GM12878 (cell line): Measurements from ENCODE around the gene PREX1. TPM values are rescaled to one million over a fixed set of nuclear protein-coding genes. Genes with fewer than 3 reads are reported as not detected.

ENCODE experiments used
- ATAC-seq: fragments of 200-7000 bp; cut with Tn5 transposase; 3 replicates; pipeline ENCODE4 v1.9.1; 2020; ENCODE audit warnings: mild to moderate bottlenecking, moderate library complexity
- BruUV-seq: library from RNA; stranded (reverse); fragments of 400-500 nt; replicated peaks from 2 replicates; lab custom pipeline; 2021; lab: Mats Ljungman, UMichigan
- CTCF ChIA-PET: fragments of 300-600 bp; sonication (Branson Sonifier 250); formaldehyde crosslinking; extraction: SDS; loops from one replicate; lab custom pipeline; 2021; ENCODE audit warnings: inconsistent platforms; lab: Yijun Ruan, JAX
- POLR2A ChIA-PET: fragments of 350-600 bp; formaldehyde crosslinking; extraction: SDS; loops from one replicate; lab custom pipeline; 2021; ENCODE audit warnings: inconsistent platforms; lab: Charles Lee
- RAD21 ChIA-PET: fragments of 300-600 bp; sonication (Branson Sonifier 250); formaldehyde crosslinking; loops from one replicate; lab custom pipeline; 2023; ENCODE audit warnings: antibody characterized with exemption; ENCODE audit not compliant: unreplicated experiment; lab: Charles Lee
- SMC1A ChIA-PET: fragments of 300-600 bp; sonication (Branson Sonifier 250); formaldehyde crosslinking; loops from one replicate; lab custom pipeline; 2023; ENCODE audit not compliant: unreplicated experiment, uncharacterized antibody; lab: Charles Lee
- DNase-seq: peaks from one replicate; pipeline ENCODE4 v3.0.0-alpha.2; 2011; ENCODE audit warnings: low read depth, low spot score
- FAIRE-seq: peaks from 3 replicates; lab custom pipeline; 2011; peaks lifted over from hg19 to GRCh38; lab: Jason Lieb, UNC
- H2AFZ ChIP-seq: 2 replicates; pipeline ENCODE4 v1.6.0; 2011; ENCODE audit warnings: low read depth, low read length, control low read depth; ENCODE audit not compliant: control insufficient read depth
- H3K27ac ChIP-seq: 2 replicates; pipeline ENCODE4 v1.5.1; 2011; ENCODE audit warnings: control low read depth; ENCODE audit not compliant: control insufficient read depth, insufficient read depth
- H3K27me3 ChIP-seq, 2 experiments: replicated peaks in 1 of 2; 2 replicates each; pipeline versions ENCODE4 v1.6.0 to v1.6.1; 2011; ENCODE audit warnings: low read length in 1 of 2; ENCODE audit not compliant: control insufficient read depth in 2 of 2, insufficient read depth in 2 of 2
- H3K36me3 ChIP-seq, 2 experiments: 2 replicates each; pipeline ENCODE4 v1.5.1; 2011; ENCODE audit warnings: low read length in 1 of 2; ENCODE audit not compliant: control insufficient read depth in 2 of 2, insufficient read depth in 2 of 2
- H3K4me1 ChIP-seq: 2 replicates; pipeline ENCODE4 v1.6.1; 2011; ENCODE audit warnings: mild to moderate bottlenecking, low read length, moderate library complexity, mixed read lengths; ENCODE audit not compliant: control insufficient read depth, insufficient read depth
- H3K4me2 ChIP-seq: 2 replicates; pipeline ENCODE4 v1.6.0; 2011; ENCODE audit warnings: control low read depth; ENCODE audit not compliant: control insufficient read depth, insufficient read depth
- H3K4me3 ChIP-seq: fragments of 200-600 bp; sonication (generic); 2 replicates; pipeline ENCODE4 v1.5.1; 2016
- H3K79me2 ChIP-seq: 2 replicates; pipeline ENCODE4 v1.6.0; 2011; ENCODE audit warnings: low read length; ENCODE audit not compliant: control insufficient read depth, insufficient read depth
- H3K9ac ChIP-seq: 2 replicates; pipeline ENCODE4 v1.8.0; 2011; ENCODE audit warnings: low read length, control low read depth, mixed read lengths; ENCODE audit not compliant: control insufficient read depth, insufficient read depth
- H3K9me3 ChIP-seq: replicated peaks from 3 replicates; pipeline ENCODE4 v1.5.1; 2011; ENCODE audit warnings: mild to moderate bottlenecking, low read length; ENCODE audit not compliant: control insufficient read depth, insufficient read depth
- H4K20me1 ChIP-seq: 2 replicates; pipeline ENCODE4 v1.6.0; 2011; ENCODE audit not compliant: control insufficient read depth, insufficient read depth
- EZH2 ChIP-seq: IDR thresholded peaks from 2 replicates; pipeline ENCODE4 v1.6.1; 2012; ENCODE audit warnings: low read depth, mild to moderate bottlenecking, control low read depth, inconsistent platforms, low read length, borderline replicate concordance; ENCODE audit not compliant: control insufficient read depth
- PAX5 ChIP-seq: IDR thresholded peaks from 2 replicates; pipeline ENCODE4 v1.6.1; 2011; ENCODE audit warnings: low read depth, low read length, borderline replicate concordance
- POLR2AphosphoS2 ChIP-seq: IDR thresholded peaks from 2 replicates; pipeline ENCODE4 v1.6.1; 2011; ENCODE audit warnings: low read depth, mild to moderate bottlenecking, low read length, improper control_type of control experiment, moderate library complexity
- RELA ChIP-seq: fragments of 450-650 bp; IDR thresholded peaks from 2 replicates; pipeline ENCODE4 v1.8.0; 2014; ENCODE audit warnings: borderline replicate concordance; ENCODE audit not compliant: partially characterized antibody
- SUZ12 ChIP-seq: fragments of 200-600 bp; sonication (generic); IDR thresholded peaks from one replicate; pipeline ENCODE4 v1.6.1; 2018; ENCODE audit warnings: antibody characterized with exemption, mild to moderate bottlenecking; ENCODE audit not compliant: unreplicated experiment
- TBL1XR1 ChIP-seq: IDR thresholded peaks from 2 replicates; pipeline ENCODE4 v1.6.1; 2012; ENCODE audit warnings: low read depth, low read length, improper control_type of control experiment
- TCF12 ChIP-seq: IDR thresholded peaks from 2 replicates; pipeline ENCODE4 v1.6.1; 2011; ENCODE audit warnings: low read depth, mild to moderate bottlenecking, low read length
- TCF3 ChIP-seq: IDR thresholded peaks from 2 replicates; pipeline ENCODE4 v1.6.1; 2012; ENCODE audit warnings: low read depth, mild to moderate bottlenecking, low read length, borderline replicate concordance; ENCODE audit not compliant: insufficient read depth
- ZNF24 ChIP-seq: fragments of 450-650 bp; IDR thresholded peaks from 2 replicates; pipeline ENCODE4 v1.6.1; 2017; ENCODE audit warnings: antibody characterized with exemption, mild to moderate bottlenecking
- WGBS: methylation state at CpG from one replicate; pipeline ENCODE4 v1.1.6; 2016; ENCODE audit warnings: low lambda C conversion rate; ENCODE audit not compliant: insufficient replicate concordance, insufficient coverage; ENCODE audit errors: missing lambda C conversion rate; 5-methylcytosine and 5-hydroxymethylcytosine counted together
- in situ Hi-C: fragments of 300-500 bp; cut with MboI; formaldehyde crosslinking; loops from 9 replicates; pipeline ENCODE4 v1.14.3; 2018; ENCODE audit warnings: mixed read lengths
- intact Hi-C: fragments of 100-400 bp; cut with micrococcal nuclease; formaldehyde crosslinking; loops from one replicate; pipeline ENCODE4 v1.14.2; 2022; ENCODE audit not compliant: unreplicated experiment
- polyA plus RNA-seq, 11 experiments: library from polyadenylated mRNA; depleted of rRNA in 4 of 11; unstranded in 6 of 11; stranded (reverse) in 5 of 11; fragments of >200 nt; fragmentation: Nextera tagmentation in 4 of 11; fragmentation: Illumina TruSeq in 1 of 11; extraction: Ambion mirVana in 4 of 11; extraction: Trizol in 1 of 11; gene quantifications; 1 replicate in 1 of 11; 2 replicates in 10 of 11; pipeline versions ENCODE4 v1.2.1 to v1.2.3, GENCODE V29; 2011 to 2016; ENCODE audit warnings: inconsistent platforms in 2 of 11, missing spikeins in 2 of 11, low read depth in 1 of 11
- total RNA-seq, 4 experiments: library from RNA; depleted of rRNA in 3 of 4; stranded (reverse); fragments of >200 nt in 3 of 4; fragmentation: Illumina TruSeq in 1 of 4; extraction: Trizol in 1 of 4; gene quantifications; 2 replicates each; pipeline versions ENCODE4 v1.2.1 to v1.2.3, GENCODE V29; 2013 to 2021
- TF ChIP-seq, protein P1 (sequence below): fragments of 450-650 bp; formaldehyde crosslinking; IDR thresholded peaks from 2 replicates; pipeline ENCODE4 v1.5.0; 2022; ENCODE audit warnings: mild to moderate bottlenecking, missing genetic modification characterization

Gene PREX1
- total and polyA plus RNA-seq, 10 of the 15 experiments (the other 5 are each of a cell fraction or from before 2014, with no cell fraction given), result 2.6 to 114 (median 38.9) TPM

DNA sequence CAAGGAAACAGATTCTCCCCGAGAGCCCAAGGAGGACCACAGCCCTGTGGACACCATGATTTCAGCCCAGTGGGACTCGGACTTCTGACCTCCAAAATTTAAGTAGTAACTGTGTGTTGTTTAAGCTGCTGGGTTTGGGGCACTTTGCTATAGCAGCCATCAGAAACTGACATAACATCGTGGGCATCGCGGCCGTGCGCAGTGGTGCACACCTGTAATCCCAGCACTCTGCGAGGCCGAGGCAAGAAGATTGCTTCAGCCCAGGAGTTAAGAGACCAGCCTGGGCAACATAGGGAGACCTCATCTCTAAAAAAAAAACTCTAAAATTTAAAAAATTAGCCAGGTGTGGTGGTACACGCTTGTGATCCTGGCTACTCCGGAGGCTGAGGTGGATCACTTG lies 175.8 kb downstream of the PREX1 start:
- Histone ChIP-seq H4K20me1 (no peaks in the 10 kb centered on the region), H3K36me3 (peaks cover 58 to 65% of the 10 kb centered on the region in 2 experiments), H3K27me3 (no peaks in the 10 kb centered on the region), H3K27ac (no peak overlapping the region), H3K9me3 (no peaks in the 10 kb centered on the region), H3K4me1 (no peaks in the 10 kb centered on the region), H2AFZ (no peak overlapping the region), H3K4me3 (no peak overlapping the region), H3K4me2 (no peak overlapping the region), H3K9ac (no peak overlapping the region), H3K79me2 (no peaks in the 10 kb centered on the region)
- ChIA-PET RAD21 (no interaction called here), POLR2A (no interaction called here), CTCF (no interaction called here), SMC1A (no interaction called here)
- no peak for FAIRE-seq
- DNase-seq, result no peak
- no peak for ATAC-seq
- TF ChIP-seq SUZ12 (no peak), POLR2AphosphoS2 (no peak), RELA (no peak), TCF3 (no peak), TCF12 (no peak), TBL1XR1 (no peak), PAX5 (no peak), ZNF24 (no peak), EZH2 (no peak)
- TF ChIP-seq, protein P1, sequence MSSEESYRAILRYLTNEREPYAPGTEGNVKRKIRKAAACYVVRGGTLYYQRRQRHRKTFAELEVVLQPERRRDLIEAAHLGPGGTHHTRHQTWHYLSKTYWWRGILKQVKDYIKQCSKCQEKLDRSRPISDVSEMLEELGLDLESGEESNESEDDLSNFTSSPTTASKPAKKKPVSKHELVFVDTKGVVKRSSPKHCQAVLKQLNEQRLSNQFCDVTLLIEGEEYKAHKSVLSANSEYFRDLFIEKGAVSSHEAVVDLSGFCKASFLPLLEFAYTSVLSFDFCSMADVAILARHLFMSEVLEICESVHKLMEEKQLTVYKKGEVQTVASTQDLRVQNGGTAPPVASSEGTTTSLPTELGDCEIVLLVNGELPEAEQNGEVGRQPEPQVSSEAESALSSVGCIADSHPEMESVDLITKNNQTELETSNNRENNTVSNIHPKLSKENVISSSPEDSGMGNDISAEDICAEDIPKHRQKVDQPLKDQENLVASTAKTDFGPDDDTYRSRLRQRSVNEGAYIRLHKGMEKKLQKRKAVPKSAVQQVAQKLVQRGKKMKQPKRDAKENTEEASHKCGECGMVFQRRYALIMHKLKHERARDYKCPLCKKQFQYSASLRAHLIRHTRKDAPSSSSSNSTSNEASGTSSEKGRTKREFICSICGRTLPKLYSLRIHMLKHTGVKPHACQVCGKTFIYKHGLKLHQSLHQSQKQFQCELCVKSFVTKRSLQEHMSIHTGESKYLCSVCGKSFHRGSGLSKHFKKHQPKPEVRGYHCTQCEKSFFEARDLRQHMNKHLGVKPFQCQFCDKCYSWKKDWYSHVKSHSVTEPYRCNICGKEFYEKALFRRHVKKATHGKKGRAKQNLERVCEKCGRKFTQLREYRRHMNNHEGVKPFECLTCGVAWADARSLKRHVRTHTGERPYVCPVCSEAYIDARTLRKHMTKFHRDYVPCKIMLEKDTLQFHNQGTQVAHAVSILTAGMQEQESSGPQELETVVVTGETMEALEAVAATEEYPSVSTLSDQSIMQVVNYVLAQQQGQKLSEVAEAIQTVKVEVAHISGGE (CRISPR knock-in tag), result no peak
- in situ Hi-C loops, result no loop called here
- intact Hi-C loops, result loop anchor here (10.0 kb wide), 1 partner anchor 313 kb away; no protein-coding TSS in a partner anchor
- no TSS peak for BruUV-seq
- WGBS, result 98% methylated on average over 11 of the region's 11 CpGs
